DND-41 (cell line): ENCODE data around the gene PHOSPHO1.

Experiments used
- CTCF ChIP-seq: IDR thresholded peaks from 2 replicates; pipeline ENCODE4 v1.5.1; 2012; ENCODE audit warnings: borderline replicate concordance, low read length, moderate library complexity, mild to moderate bottlenecking; ENCODE audit not compliant: poor library complexity, severe bottlenecking; ENCODE audit errors: extremely low read depth
- EZH2 ChIP-seq: IDR thresholded peaks from 3 replicates; pipeline ENCODE4 v1.6.1; 2012; ENCODE audit warnings: borderline replicate concordance, low read depth, mild to moderate bottlenecking, moderate library complexity, low read length, inconsistent platforms; ENCODE audit not compliant: severe bottlenecking

GRCh38 chr17:49194297-49194607 lies 36.3 kb downstream of the PHOSPHO1 start:
- TF ChIP-seq CTCF (no peak), EZH2 (no peak)
